GM23338 (cell line): ENCODE measurements around the gene UGT1A7. TPM values are rescaled to one million over a fixed set of nuclear protein-coding genes. Genes with fewer than 3 reads are reported as not detected.

Experiments used
- ATAC-seq: fragments of 200-7000 bp; cut with Tn5 transposase; 3 replicates; pipeline ENCODE4 v1.9.1; 2020
- DNase-seq: peaks from one replicate; pipeline ENCODE4 v3.0.0-alpha.2; 2015; ENCODE audit warnings: low spot score
- H2AFZ ChIP-seq: fragments of 200-600 bp; sonication (generic); 2 replicates; pipeline ENCODE4 v1.8.0; 2016; ENCODE audit warnings: antibody characterized with exemption, mild to moderate bottlenecking, moderate library complexity
- H3F3A ChIP-seq: fragments of 200-600 bp; sonication (generic); replicated peaks from 2 replicates; pipeline ENCODE4 v1.8.0; 2017; ENCODE audit warnings: antibody characterized with exemption, mixed run types, low read depth
- H3K27ac ChIP-seq: fragments of 200-600 bp; sonication (generic); 2 replicates; pipeline ENCODE4 v1.6.1; 2016; ENCODE audit warnings: low read depth
- H3K27me3 ChIP-seq: fragments of 200-600 bp; sonication (generic); 2 replicates; pipeline ENCODE4 v1.8.0; 2016; ENCODE audit warnings: mild to moderate bottlenecking, mixed run types, moderate library complexity; ENCODE audit not compliant: insufficient read depth
- H3K36me3 ChIP-seq: fragments of 200-600 bp; sonication (generic); 2 replicates; pipeline ENCODE4 v1.8.0; 2016; ENCODE audit warnings: mild to moderate bottlenecking; ENCODE audit not compliant: insufficient read depth
- H3K4me1 ChIP-seq: fragments of 200-600 bp; sonication (generic); 2 replicates; pipeline ENCODE4 v1.8.0; 2016; ENCODE audit warnings: mild to moderate bottlenecking, moderate library complexity; ENCODE audit not compliant: insufficient read depth
- H3K4me2 ChIP-seq: fragments of 200-600 bp; sonication (generic); 2 replicates; pipeline ENCODE4 v1.7.1; 2017; ENCODE audit warnings: mixed run types
- H3K4me3 ChIP-seq: fragments of 200-600 bp; sonication (generic); 2 replicates; pipeline ENCODE4 v1.6.1; 2016; ENCODE audit warnings: mixed run types
- H3K79me2 ChIP-seq: fragments of 200-600 bp; sonication (generic); replicated peaks from 2 replicates; pipeline ENCODE4 v1.8.0; 2017; ENCODE audit warnings: mild to moderate bottlenecking; ENCODE audit not compliant: insufficient read depth
- H3K9me2 ChIP-seq: fragments of 200-600 bp; sonication (generic); 2 replicates; pipeline ENCODE4 v1.8.0; 2017; ENCODE audit not compliant: insufficient read depth
- H4K20me1 ChIP-seq: fragments of 200-600 bp; sonication (generic); replicated peaks from 2 replicates; pipeline ENCODE4 v1.8.0; 2017; ENCODE audit warnings: mild to moderate bottlenecking; ENCODE audit not compliant: insufficient read depth
- H3K27ac Mint-ChIP-seq: 2 replicates; pipeline ENCODE4 v1.8.0; 2020; ENCODE audit warnings: inconsistent platforms, mild to moderate bottlenecking, moderate library complexity, mixed read lengths
- H3K27me3 Mint-ChIP-seq: 3 replicates; pipeline ENCODE4 v1.8.0; 2022; ENCODE audit warnings: low read depth, mild to moderate bottlenecking, moderate library complexity, mixed read lengths, inconsistent platforms; ENCODE audit not compliant: insufficient read depth, poor library complexity
- H3K36me3 Mint-ChIP-seq: 3 replicates; pipeline ENCODE4 v1.8.0; 2021; ENCODE audit warnings: low read depth, mild to moderate bottlenecking, inconsistent platforms, moderate library complexity, mixed read lengths
- H3K4me1 Mint-ChIP-seq: 3 replicates; pipeline ENCODE4 v1.8.0; 2020; ENCODE audit warnings: mild to moderate bottlenecking, inconsistent platforms, mixed read lengths
- H3K4me3 Mint-ChIP-seq: 3 replicates; pipeline ENCODE4 v1.8.0; 2021; ENCODE audit warnings: moderate library complexity, mild to moderate bottlenecking, inconsistent platforms, mixed read lengths
- H3K9me3 Mint-ChIP-seq: 3 replicates; pipeline ENCODE4 v1.8.0; 2020; ENCODE audit warnings: moderate library complexity, mild to moderate bottlenecking, inconsistent platforms, mixed read lengths
- CTCF ChIP-seq, 2 experiments: fragments of 200-600 bp in 1 of 2; sonication (generic) in 1 of 2; conservative IDR thresholded peaks; 2 replicates each; pipeline versions ENCODE4 v1.5.1 to v1.6.1; 2016 to 2017; ENCODE audit warnings: antibody characterized with exemption in 2 of 2, low read depth in 2 of 2, mild to moderate bottlenecking in 2 of 2, moderate library complexity in 1 of 2
- ETS1 ChIP-seq: IDR thresholded peaks from 2 replicates; pipeline ENCODE4 v1.6.1; 2016; ENCODE audit warnings: antibody characterized with exemption
- EZH2 ChIP-seq: fragments of 200-600 bp; sonication (generic); IDR thresholded peaks from one replicate; pipeline ENCODE4 v1.8.0; 2017; ENCODE audit warnings: antibody characterized with exemption, mild to moderate bottlenecking, low read depth; ENCODE audit not compliant: unreplicated experiment
- EZH2phosphoT487 ChIP-seq: fragments of 200-600 bp; sonication (generic); IDR thresholded peaks from one replicate; pipeline ENCODE4 v1.8.1; 2018; ENCODE audit warnings: antibody characterized with exemption; ENCODE audit not compliant: unreplicated experiment
- JUNB ChIP-seq: IDR thresholded peaks from one replicate; pipeline ENCODE4 v1.6.1; 2016; ENCODE audit warnings: antibody characterized with exemption; ENCODE audit not compliant: unreplicated experiment
- POLR2AphosphoS5 ChIP-seq: IDR thresholded peaks from 2 replicates; pipeline ENCODE4 v1.6.1; 2016; ENCODE audit warnings: antibody characterized with exemption, low read depth
- REST ChIP-seq: IDR thresholded peaks from one replicate; pipeline ENCODE4 v1.6.1; 2018; ENCODE audit warnings: antibody characterized with exemption; ENCODE audit not compliant: unreplicated experiment
- STAT1 ChIP-seq: IDR thresholded peaks from one replicate; pipeline ENCODE4 v1.6.1; 2016; ENCODE audit warnings: antibody characterized with exemption; ENCODE audit not compliant: unreplicated experiment
- ZNF114 ChIP-seq: fragments of 250-450 bp; sonication (Bioruptor Pico); IDR thresholded peaks from 2 replicates; pipeline ENCODE4 v1.5.0; 2020; ENCODE audit warnings: mild to moderate bottlenecking, moderate library complexity
- ZNF331 ChIP-seq: fragments of 250-450 bp; sonication (Bioruptor Pico); IDR thresholded peaks from 2 replicates; pipeline ENCODE4 v1.5.0; 2020; ENCODE audit warnings: low read depth, mild to moderate bottlenecking, moderate library complexity
- ZNF462 ChIP-seq: fragments of 250-450 bp; sonication (Bioruptor Pico); IDR thresholded peaks from 2 replicates; pipeline ENCODE4 v1.5.0; 2020; ENCODE audit warnings: mild to moderate bottlenecking, moderate library complexity
- polyA plus RNA-seq: library from polyadenylated mRNA; unstranded; fragments of >200 nt; fragmentation: Nextera tagmentation; extraction: Ambion mirVana; gene quantifications from 2 replicates; pipeline ENCODE4 v1.2.1, GENCODE V29; 2016
- total RNA-seq: library from RNA; depleted of rRNA; stranded (reverse); fragments of >200 nt; shearing (Covaris generic); gene quantifications from 2 replicates; pipeline ENCODE4 v1.2.3, GENCODE V29; 2014

The UGT1A7 gene
- total and polyA plus RNA-seq, 2 experiments from 2014 or later: not detected

- Mint-ChIP-seq H3K36me3 (no peaks in the 10 kb centered on the region), H3K27ac (no peak overlapping the region), H3K4me1 (peaks cover 3% of the 10 kb centered on the region; the same call in 2 of the 3 replicates), H3K4me3 (no peak overlapping the region), H3K9me3 (peaks cover 3% of the 10 kb centered on the region; the same call in 1 of the 3 replicates), H3K27me3 (peaks cover 13% of the 10 kb centered on the region)
- ATAC-seq: no peak
- H3K27ac ChIP-seq: no peak overlapping the region
- no peaks in the 10 kb centered on the region for H4K20me1 ChIP-seq
- no peak overlapping the region for H3K4me3 ChIP-seq
- H3K4me1 ChIP-seq: no peaks in the 10 kb centered on the region
- TF ChIP-seq EZH2phosphoT487 (no peak), ZNF462 (CRISPR knock-in tag) (no peak), POLR2AphosphoS5 (no peak), ZNF114 (CRISPR knock-in tag) (no peak), JUNB (no peak), EZH2 (no peak), ZNF331 (no peak), REST (no peak), STAT1 (no peak), CTCF (conservative IDR thresholded peaks at IDR 0.05; ENCODE audit: low read depth in 2 of 2) (no peak), ETS1 (no peak)
- no peaks in the 10 kb centered on the region for H3K36me3 ChIP-seq
- H3K9me2 ChIP-seq: no peaks in the 10 kb centered on the region
- no peaks in the 10 kb centered on the region for H3F3A ChIP-seq
- H3K27me3 ChIP-seq: no peaks in the 10 kb centered on the region
- no peaks in the 10 kb centered on the region for H3K79me2 ChIP-seq
- no peak overlapping the region for H3K4me2 ChIP-seq
- DNase-seq: no peak
- H2AFZ ChIP-seq: no peak overlapping the region
These were observed 140.5 kb downstream of the UGT1A7 start for GRCh38 chr2:233822101-233822771.
